SKM-1 treated with dmso at 0.1 percent for 144 hours (cell line): ENCODE results near the gene SGPL1.

Experiments used
- DNase-seq: peaks from one replicate; lab custom pipeline; 2025; ENCODE audit not compliant: unreplicated experiment; lab: John Stamatoyannopoulos, UW

Gene SGPL1

DNA sequence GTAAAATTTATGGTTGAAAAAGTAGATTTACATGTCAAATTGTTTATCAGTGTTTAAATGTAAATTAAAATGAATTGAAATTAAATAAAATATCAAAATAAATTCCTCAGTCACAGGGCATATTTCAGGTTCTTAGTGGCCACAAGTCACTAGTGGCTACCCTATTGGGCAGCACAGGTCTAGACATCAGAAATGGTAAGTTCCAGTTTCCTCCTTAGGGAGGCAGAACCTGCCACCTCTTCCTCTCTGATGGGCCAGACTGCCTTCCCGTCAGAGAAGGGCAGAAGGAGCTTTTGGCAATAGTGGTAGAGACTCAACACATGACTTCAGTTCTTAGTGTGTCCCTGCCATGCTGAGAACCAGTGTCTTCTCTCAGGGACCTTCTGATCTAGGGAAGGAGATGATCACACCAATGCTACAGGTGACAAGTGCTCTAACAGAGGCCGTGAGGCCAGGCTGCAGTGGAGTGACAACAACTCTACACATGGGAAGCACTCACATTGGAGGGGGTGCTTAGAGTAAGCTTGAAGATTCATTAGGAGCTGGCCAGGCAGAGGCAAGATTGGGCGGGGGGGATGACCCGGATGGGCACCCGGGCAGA lies 87.0 kb downstream of the SGPL1 start:
- no peak for DNase-seq

DNA sequence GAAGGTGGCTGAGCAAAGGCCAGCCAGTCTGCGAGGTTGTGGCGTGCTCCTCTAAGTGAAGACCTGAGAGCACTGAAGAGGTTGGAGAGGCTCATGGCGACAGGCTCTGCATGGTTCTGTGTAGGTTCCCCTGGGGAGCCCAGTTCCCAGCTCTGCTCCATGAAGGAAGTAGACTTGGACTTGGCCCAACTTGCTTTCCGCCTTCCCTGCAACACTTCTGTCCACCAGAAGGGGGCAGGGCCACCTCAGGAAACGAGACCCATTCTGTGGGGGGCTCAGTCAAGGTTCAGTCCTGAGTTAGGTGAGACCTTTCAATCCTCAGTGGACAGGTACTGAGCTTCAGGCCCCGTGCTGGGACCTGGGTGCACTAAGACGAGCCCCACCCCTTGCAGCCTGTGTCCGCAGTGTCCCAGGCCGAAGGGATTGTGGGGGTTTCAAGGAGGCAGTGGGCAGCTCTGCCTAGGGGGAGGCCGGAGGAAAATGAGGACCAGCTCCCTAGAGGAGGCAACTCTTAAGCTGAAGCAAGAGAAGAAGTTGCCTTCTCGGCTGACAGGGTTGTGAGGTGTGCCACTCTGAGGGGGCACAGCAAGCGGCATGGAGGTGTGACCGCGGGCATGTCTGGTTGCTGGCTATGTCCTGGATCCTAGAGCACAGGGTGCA lies 87.6 kb downstream of the SGPL1 start:
- peak; percentile 39 for DNase-seq

DNA sequence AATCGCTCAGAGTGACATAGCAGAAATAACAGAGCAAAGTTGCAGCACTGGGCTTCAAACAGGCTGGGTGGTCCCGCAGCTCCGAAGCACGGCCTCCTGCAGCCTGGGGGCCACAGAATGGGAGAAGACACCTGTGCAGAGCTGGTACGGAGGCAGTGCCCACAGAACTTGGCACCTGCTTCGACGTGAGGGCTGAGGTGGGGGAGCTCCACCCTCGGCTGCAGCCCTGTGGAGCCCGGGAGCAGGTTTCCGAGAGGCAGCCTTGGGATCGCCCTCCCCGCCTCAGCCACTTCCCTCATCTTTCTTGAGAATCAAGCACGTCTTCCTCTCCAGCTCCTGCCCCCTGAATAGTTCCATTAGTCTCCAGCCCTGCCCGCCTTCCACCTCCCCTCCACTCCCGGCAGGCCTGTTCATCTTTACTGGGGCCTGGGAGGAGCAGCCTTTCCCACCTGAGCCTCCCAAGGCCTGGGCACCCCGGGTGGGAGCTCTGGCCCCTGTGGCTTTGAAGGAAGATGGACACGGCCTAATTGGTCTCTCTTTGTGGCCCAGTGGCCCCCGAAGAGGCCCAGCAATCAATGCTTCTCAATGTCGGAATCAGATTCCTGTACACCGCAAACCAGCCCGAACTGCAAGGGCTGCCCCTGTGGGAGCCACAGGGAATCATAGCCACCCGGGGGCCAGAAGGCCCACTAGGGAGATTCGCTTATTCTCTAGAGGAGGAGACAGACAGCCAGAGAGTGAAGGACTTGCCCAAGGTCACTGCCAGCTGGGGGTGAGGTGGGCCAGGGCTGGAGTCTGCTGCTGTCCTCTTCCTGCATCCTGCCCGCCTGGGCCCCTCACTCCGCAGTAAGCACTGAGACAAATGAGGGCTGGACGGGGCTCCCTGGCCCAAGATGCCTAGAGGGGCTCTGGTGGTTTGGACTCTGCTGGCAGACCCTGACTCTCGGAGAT lies 89.6 kb downstream of the SGPL1 start:
- no peak for DNase-seq

DNA sequence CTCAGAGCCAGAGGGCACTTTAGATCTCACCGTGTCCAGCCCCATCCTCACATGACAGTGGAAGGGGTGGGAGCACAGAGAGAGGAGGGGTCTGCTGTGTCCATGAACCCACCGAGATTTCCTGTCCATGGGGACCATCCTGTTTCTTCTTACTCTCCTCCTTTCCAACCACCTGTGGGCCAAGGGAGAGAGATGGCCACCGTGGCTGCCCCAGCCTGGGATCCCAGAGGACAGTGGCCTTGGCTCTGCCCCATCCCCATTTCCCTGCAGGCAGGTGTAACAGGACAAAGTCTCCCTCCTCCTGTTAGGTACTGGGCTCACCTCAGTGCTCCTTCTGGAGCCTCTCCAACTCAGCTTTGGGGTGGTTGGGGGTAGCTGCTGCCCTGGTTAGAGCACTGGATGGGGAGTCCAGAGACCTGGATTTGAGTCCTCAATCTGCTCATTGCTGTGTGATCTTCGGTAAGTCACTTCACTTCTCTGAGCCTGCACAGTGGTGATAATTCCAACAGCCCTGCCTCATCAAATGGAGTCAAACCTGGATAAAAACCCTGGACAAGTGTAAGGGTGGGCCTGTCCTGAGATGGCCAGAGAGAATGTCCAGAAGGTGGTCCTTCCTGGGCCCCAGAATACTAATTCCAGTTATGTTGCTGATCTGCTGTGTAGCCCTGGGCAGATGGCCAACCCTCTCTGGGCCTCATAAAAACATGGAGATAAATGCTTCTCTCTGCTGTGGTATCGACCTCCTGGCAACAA lies 90.5 kb downstream of the SGPL1 start:
- no peak for DNase-seq

DNA sequence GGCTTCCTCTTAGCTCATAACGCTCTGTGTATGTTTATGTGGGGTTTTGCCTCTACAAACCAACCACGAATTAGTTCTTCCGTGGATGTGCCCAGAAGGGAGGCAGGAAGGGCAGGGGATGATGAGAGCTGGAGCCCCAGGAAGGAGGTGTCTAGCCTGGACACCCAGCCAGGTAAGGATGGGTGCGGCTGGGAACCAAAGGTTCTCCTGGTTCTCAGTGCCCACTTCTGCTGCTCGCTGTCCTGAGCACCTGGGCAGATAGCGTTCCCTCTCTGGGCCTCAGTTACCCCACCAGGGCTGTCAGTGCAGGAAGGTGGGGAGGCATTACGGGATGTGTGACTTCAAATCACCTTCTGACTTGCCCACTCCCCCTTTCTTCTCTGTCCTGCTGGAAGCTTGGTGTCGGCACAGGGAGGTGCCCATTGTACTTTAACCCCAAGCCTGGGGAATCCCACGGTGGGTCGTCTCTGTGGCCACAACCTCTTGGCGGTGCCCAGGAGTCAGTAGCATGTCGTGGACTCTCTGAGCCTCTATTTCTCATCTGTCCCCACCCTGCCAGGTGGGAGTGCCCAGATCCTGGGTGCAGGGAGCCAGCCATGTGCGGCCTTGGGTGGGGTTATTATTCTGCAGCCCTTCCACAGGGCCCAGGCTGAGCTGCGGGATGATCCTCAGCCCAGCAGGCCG lies 91.3 kb downstream of the SGPL1 start:
- DNase-seq = no peak

GRCh38 chr10:70907637-70908405 lies 92.1 kb downstream of the SGPL1 start:
- no peak for DNase-seq

- DNase-seq = no peak
Measured at GRCh38 chr10:70908406-70909296, 92.9 kb downstream of the SGPL1 start.

GRCh38 chr10:70909326-70909935 lies 93.7 kb downstream of the SGPL1 start:
- DNase-seq = no peak

- DNase-seq = no peak
Measured at GRCh38 chr10:70910486-70911341, 95.0 kb downstream of the SGPL1 start.

DNA sequence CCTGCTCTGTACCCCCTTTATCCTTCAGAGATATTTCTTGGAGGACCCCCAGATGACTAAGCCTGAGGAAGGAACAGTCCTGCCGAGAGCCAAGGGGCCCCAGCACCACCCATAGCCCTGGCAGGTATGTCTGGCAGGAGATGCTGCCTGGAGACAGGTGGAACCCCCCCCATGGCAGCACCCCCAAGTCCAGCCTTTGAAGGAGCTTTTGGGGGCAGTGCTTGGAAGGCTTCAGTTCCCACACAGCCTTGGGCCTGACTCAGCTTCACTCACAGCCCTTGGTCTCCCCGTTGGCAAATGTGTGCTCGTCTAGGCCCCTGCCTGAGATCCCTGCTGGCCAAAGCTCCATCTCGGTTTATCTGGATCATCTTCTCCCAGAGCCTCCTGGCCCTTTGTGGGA lies 95.6 kb downstream of the SGPL1 start:
- no peak for DNase-seq

GRCh38 chr10:70912556-70912955 lies 96.8 kb downstream of the SGPL1 start:
- DNase-seq = no peak

DNA sequence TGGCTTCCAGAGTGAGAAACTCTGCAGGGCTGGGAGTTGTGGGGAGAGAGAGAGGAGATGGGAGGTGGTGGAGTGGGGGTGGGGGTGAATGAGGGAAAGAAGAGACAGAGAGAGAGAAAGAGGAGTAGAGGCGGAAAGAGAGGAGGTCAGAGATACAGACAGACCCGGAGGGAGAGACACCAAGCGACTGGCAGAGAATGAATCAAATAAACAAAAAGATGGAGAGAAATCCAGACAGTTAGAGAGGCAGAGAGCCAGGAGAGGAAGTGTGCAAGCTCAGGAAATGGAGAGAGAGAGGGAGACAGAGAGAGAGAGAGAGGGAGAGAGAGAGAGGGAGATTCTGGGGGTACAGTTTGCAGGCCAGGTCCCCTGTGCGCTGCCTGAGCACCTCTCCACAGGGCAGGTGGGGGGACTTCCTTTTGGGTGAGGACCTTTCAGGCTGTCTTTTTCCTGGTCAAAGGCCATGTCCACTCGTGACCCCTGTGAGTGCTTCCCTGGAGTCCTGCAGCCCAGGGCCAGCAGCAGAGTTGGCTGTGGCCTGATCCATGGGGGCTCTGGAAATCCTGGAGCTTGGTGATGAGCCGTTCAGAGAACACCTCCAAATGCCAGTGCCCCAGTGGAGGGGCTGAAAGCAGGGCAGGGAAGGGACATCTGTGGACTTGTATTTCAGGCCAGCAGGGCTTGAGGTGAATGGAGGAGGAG lies 97.6 kb downstream of the SGPL1 start:
- no peak for DNase-seq

GRCh38 chr10:70913893-70914240 lies 98.1 kb downstream of the SGPL1 start:
- DNase-seq = no peak

DNA sequence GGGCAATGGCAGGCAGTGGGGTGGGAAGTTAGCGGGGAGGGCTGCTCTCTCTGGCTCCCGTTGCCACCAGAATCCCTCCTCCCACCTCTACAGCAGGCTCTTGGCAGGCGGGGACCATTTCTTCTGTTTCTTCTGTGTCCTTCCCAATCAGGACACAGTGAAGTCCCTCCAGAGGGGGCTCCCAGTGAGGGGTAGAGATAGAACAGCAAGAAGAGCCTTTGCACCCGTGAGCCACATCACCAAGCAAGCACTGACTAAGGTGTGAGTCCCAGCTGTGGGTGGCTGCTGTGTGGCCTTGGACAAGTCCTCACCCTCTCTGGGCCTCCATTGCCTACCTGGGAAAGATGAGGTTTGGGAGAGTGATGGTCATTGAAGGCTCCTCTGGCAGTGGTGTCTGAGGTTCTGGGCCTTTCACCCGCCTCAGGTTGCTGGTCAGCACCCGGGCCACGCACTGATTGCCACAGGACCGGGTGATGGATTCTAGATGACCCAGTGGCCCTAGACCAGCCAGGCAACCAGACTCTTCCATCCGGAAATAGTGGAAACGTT lies 98.6 kb downstream of the SGPL1 start:
- DNase-seq = no peak

DNA sequence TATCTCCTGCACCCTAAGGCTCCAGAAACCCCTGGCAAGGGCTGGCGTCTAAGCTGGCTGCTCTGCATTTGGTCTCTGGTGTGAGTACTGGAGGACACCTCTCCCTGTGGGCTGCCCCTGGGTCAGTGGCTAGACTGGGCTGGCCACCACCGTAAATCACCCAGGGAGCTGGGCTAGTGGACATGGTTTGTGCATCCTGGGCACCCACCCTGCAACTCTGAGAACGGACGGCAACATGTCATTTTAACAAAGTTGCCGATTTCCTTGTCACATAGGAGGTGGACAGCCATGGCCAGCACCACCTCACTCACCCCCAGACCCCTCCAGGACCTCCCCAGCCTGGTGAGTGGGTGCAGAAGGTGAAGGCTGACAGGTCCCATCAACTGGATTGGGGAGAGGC lies 99.5 kb downstream of the SGPL1 start:
- no peak for DNase-seq

- DNase-seq = no peak
Measured at GRCh38 chr10:70915806-70916205, 100.1 kb downstream of the SGPL1 start.

- DNase-seq = no peak
Measured at GRCh38 chr10:70916241-70916640, 100.5 kb downstream of the SGPL1 start.
